GM19455 (cell line): Measurements from ENCODE around the gene RAPGEF1.

Experiments
- ATAC-seq: cut with Tn5 transposase; IDR thresholded peaks from one replicate; pipeline ENCODE4 v1.9.1; 2021; ENCODE audit not compliant: unreplicated experiment

Gene RAPGEF1, protein sequence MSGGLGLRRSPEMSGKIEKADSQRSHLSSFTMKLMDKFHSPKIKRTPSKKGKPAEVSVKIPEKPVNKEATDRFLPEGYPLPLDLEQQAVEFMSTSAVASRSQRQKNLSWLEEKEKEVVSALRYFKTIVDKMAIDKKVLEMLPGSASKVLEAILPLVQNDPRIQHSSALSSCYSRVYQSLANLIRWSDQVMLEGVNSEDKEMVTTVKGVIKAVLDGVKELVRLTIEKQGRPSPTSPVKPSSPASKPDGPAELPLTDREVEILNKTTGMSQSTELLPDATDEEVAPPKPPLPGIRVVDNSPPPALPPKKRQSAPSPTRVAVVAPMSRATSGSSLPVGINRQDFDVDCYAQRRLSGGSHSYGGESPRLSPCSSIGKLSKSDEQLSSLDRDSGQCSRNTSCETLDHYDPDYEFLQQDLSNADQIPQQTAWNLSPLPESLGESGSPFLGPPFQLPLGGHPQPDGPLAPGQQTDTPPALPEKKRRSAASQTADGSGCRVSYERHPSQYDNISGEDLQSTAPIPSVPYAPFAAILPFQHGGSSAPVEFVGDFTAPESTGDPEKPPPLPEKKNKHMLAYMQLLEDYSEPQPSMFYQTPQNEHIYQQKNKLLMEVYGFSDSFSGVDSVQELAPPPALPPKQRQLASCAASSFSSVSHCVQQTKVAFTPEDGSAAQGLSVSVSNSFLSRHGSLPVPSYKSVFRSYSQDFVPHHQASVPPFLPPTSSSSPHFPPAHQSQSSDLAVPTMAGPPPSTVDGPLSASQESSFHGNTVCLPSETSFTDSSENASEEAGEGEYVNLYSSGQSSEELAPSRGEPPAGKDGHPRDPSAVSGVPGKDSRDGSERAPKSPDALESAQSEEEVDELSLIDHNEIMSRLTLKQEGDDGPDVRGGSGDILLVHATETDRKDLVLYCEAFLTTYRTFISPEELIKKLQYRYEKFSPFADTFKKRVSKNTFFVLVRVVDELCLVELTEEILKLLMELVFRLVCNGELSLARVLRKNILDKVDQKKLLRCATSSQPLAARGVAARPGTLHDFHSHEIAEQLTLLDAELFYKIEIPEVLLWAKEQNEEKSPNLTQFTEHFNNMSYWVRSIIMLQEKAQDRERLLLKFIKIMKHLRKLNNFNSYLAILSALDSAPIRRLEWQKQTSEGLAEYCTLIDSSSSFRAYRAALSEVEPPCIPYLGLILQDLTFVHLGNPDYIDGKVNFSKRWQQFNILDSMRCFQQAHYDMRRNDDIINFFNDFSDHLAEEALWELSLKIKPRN (N-terminal part only)

DNA sequence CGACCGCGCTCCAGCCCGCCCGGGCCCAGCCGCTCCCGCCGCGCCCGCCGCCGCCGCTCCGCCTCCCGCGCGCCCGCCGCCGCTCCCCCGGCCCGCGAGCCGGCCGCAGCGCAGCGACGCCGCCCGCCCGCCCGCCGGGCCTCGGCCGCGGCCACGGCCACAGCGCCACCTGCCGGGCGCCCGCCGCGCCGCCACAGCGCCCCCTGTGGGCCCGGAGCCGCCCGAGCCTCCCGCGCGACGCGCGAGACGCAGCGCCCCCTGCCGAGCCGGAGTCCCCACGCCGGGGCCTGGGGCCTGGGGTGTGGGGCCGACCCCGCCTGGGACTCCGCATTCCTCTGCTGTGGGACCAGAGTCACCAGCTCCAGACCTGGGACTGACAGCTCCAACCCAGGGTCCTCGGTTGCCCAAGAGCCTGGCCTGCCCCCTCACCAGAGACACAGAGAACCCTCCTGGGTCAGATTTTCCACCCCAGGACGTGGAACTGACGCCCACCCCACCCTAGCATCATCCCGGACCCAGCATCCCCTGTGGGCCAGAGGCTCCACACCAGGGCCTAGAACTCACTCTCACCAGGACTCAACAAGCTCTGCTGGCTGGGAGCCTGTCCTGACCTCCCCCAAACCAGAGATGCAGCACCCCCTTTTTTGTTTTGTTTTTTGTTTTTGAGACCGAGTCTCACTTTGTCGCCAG lies at the start of gene RAPGEF1:
Gene RAPGEF1, minus strand, starts transcription at position 118 of the 690 bp plus-strand sequence. CDS start 246 bp downstream, outside the sequence.
- ATAC-seq = peak; percentile 33

- no peak for ATAC-seq
These were observed 49.0 kb upstream of the RAPGEF1 start for GRCh38 chr9:131788851-131789250.

DNA sequence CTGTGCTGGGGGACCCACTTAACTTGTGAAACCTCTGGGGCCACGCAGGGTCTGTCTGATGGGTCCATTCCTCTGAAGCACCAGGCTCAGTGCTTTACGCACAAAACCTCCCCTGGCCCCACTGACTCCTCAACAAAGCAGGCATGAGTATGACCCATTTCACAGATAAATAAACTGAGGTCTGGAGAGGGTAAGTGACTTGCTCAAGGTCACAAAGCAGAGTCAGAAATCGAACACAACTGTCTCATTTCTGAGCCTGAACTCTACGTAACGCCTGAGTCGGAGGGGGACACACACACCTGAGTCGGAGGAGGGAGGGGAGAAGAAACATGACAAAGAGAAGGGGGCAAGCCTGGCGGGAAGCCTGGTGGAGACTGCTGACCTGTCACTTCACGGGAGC lies 48.0 kb upstream of the RAPGEF1 start:
- ATAC-seq = no peak

DNA sequence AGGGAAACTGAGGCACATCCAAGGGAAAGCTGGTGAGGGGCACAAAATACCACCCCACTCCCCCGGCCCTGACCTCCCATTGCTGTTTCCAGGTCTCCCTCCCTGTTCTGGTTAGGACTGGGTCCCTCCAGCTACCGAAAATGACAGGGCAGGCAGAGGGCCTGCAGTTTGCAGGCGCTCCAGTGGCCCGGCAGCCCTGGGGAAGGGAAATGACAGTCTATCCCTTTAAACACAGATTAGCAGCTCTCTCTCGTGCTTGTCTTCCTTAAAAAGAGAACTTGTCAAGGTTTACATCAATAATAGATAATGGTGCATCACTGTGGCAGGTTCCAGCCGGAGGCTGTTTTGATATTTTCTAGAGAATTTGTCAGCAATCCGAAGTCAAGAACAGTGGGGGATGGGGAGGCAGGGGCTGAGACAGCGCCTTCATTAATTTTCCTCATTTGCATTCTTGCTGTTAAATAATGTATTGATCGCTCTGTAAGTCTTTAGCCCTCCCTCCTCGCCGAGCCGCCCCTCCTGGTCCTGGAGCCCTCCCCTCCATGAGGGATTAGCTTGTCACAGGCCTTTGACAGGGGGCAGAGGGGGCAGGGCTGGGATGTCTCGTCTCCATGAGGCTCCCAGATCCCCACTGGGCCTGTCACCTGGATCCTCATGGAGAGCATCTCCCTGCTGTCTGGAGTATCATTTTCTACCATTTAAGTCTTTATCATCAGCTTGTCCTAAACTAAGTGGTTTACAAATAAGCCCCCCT lies 45.0 kb upstream of the RAPGEF1 start:
- no peak for ATAC-seq

DNA sequence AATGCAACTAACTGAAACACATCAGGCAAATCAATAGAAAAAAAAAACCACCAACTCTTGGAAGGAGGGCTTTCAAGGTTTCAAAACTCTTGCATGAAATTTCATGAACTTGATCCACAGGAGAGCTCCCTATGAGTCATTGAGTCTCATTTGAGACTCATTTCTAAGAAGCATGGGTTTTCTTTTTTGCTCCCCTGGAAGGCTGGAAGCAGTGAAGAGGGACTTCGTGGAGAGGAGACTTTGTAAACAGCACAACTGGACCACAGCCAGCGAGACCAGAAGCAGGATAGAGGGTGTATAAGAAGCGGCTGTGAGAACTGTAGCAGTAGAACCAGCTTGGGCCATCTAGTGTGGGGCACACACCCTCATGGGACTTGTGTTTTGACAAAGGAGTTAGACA lies 41.2 kb upstream of the RAPGEF1 start:
- ATAC-seq = no peak

DNA sequence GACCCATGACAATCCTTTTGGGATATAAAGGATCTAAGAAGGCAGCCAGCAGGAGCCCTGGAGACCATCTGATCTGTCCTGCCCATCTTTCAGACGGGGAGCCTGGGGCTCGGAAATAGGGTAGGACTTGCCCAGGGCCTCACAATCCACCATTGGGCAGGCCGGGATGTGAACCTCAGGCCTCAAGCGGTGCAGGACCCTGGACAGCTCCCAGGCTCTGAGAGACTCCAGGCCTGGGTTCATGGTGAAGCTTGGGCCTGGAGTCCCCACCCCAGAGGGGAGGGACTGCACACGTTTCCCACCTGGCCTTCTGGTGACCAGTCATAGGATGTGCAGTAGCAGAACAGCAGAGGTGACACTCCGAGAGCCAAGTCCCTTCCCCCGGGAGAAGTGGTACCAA lies 36.6 kb upstream of the RAPGEF1 start:
- no peak for ATAC-seq

GRCh38 chr9:131776036-131776435 lies 36.2 kb upstream of the RAPGEF1 start:
- no peak for ATAC-seq

GRCh38 chr9:131774636-131775035 lies 34.8 kb upstream of the RAPGEF1 start:
- ATAC-seq = no peak

- ATAC-seq = no peak
These were observed 34.1 kb upstream of the RAPGEF1 start for GRCh38 chr9:131773911-131774379.

GRCh38 chr9:131772940-131773339 lies 33.1 kb upstream of the RAPGEF1 start:
- no peak for ATAC-seq

DNA sequence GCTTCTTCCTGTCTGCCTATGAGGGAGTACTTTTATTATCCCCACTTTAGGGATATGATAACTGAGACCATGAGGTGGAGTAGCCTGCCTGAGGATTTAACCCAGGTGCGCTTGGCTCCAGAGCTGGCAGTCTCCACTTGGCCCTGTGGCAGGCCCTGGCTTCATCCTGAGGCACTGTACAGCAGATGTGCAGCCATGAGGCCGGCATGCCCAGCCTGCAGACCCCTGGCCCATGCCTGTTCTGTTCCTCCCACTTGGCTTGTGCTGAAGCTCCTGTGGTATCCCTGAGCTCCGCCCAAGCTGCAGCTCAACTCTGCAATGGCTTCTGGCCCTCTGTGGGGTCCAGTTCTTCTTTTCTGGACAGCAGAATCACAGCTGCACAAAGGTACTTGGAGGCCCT lies 31.8 kb upstream of the RAPGEF1 start:
- no peak for ATAC-seq

- no peak for ATAC-seq
These were observed 29.5 kb upstream of the RAPGEF1 start for GRCh38 chr9:131769361-131769760.

DNA sequence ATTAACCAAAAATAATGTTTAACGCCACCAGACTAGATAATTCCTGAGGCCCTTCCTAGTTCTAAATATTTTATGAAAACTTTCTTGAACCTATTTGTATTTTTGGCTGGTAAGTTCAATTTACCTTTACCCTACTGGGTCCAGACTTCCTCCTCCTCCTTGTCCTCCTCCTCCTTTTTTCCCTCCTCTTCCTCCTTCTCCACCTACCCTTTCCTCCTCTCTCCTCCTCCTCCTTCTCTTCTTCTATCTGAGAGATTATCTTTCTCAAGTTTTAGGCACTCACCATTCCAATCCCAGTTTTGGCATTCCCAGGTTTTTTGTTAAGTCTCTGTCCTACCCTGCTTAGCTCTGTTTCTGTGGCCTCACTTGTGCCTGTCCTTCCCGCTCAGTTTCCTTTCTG lies 24.7 kb upstream of the RAPGEF1 start:
- ATAC-seq = no peak

DNA sequence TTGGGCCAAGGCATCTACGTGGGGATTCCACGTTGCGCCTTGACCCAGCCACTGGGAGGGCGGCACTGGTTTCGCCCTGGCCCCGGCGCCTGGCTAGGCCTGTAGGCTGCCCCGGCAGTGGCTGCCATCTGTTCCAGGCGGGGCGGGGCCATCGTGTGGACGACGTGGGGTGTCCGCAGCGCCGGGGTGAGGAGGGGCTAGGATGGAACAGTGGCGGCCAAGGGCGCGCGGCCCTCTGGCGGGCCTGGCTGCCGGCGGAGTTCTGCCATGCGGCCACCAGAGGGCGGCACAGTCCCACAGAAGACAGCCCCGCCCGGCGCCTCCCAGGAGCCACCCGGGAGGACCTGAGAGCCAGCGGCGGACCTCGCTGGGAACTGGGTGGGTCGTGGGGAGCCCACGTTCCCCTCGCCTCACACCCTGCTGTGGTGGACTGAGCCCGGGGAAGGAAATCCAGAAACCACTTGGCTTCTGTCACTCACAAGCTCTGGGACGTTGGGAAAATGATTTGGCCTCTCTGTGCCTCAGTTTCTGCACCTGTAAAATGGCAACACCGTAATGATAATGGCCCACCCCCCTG lies 22.6 kb upstream of the RAPGEF1 start:
- ATAC-seq = no peak

- no peak for ATAC-seq
These were observed 19.3 kb upstream of the RAPGEF1 start for GRCh38 chr9:131759017-131759647.

GRCh38 chr9:131757549-131757948 lies 17.7 kb upstream of the RAPGEF1 start:
- no peak for ATAC-seq

- ATAC-seq = no peak
These were observed 15.8 kb upstream of the RAPGEF1 start for GRCh38 chr9:131755541-131756198.

- ATAC-seq = no peak
These were observed 15.0 kb upstream of the RAPGEF1 start for GRCh38 chr9:131754846-131755245.
